OCI-LY1 (cell line): ENCODE data around the gene ZMYM5.

ENCODE experiments used
- CTCF ChIP-seq: fragments of 200-600 bp; sonication (generic), shearing (Covaris generic); IDR thresholded peaks from 2 replicates; pipeline ENCODE4 v1.5.1; 2017; ENCODE audit warnings: mild to moderate bottlenecking, antibody characterized with exemption, low read length, moderate library complexity, mixed read lengths
- EZH2 ChIP-seq: fragments of 200-600 bp; sonication (generic), shearing (Covaris generic); IDR thresholded peaks from 2 replicates; pipeline ENCODE4 v1.8.0; 2017; ENCODE audit warnings: borderline replicate concordance, mixed run types, mild to moderate bottlenecking, antibody characterized with exemption, low read length, moderate library complexity, mixed read lengths

- no peak for TF ChIP-seq CTCF
- TF ChIP-seq EZH2, result no peak
Measured at GRCh38 chr13:19881641-19882040, 18.2 kb upstream of the ZMYM5 start.
